Trophoblast cell (in vitro differentiated cells and primary cell): ENCODE data around the gene SLC6A19.

Experiments
- DNase-seq, 2 donors: peaks; one replicate each; pipeline ENCODE4 v3.0.0-alpha.2; 2016
- H2AFZ ChIP-seq: 2 replicates; pipeline ENCODE4 v1.6.1; 2013; ENCODE audit warnings: low read length, moderate library complexity, mild to moderate bottlenecking; ENCODE audit not compliant: insufficient read depth, poor library complexity
- H2AK5ac ChIP-seq: 2 replicates; pipeline ENCODE4 v1.6.1; 2013; ENCODE audit warnings: mild to moderate bottlenecking, low read length
- H2BK120ac ChIP-seq: 2 replicates; pipeline ENCODE4 v1.6.1; 2013; ENCODE audit warnings: low read length, mild to moderate bottlenecking, moderate library complexity; ENCODE audit not compliant: insufficient read depth, poor library complexity
- H2BK12ac ChIP-seq: 2 replicates; pipeline ENCODE4 v1.6.1; 2013; ENCODE audit warnings: mild to moderate bottlenecking, low read length, moderate library complexity
- H2BK5ac ChIP-seq: 2 replicates; pipeline ENCODE4 v1.6.1; 2013; ENCODE audit warnings: low read length, low read depth, moderate library complexity, mild to moderate bottlenecking; ENCODE audit not compliant: poor library complexity
- H3K14ac ChIP-seq: 2 replicates; pipeline ENCODE4 v1.6.1; 2013; ENCODE audit warnings: mild to moderate bottlenecking, low read length
- H3K18ac ChIP-seq: 2 replicates; pipeline ENCODE4 v1.6.1; 2013; ENCODE audit warnings: mild to moderate bottlenecking, low read length
- H3K23ac ChIP-seq: 2 replicates; pipeline ENCODE4 v1.6.1; 2013; ENCODE audit warnings: low read length
- H3K27ac ChIP-seq: 2 replicates; pipeline ENCODE4 v1.5.1; 2013; ENCODE audit warnings: low read depth, mild to moderate bottlenecking, inconsistent platforms, low read length, moderate library complexity
- H3K27me3 ChIP-seq: 2 replicates; pipeline ENCODE4 v1.6.1; 2013; ENCODE audit warnings: inconsistent platforms, mild to moderate bottlenecking, low read length, moderate library complexity; ENCODE audit not compliant: insufficient read depth
- H3K36me3 ChIP-seq, 2 experiments: 1 replicate in 1 of 2; 2 replicates in 1 of 2; pipeline ENCODE4 v1.6.1; 2013; ENCODE audit warnings: low read length in 2 of 2, mild to moderate bottlenecking in 2 of 2, moderate library complexity in 1 of 2; ENCODE audit not compliant: insufficient read depth in 2 of 2, control insufficient read depth in 1 of 2
- H3K4ac ChIP-seq: 2 replicates; pipeline ENCODE4 v1.6.1; 2013; ENCODE audit warnings: low read depth, mild to moderate bottlenecking, low read length, moderate library complexity
- H3K4me1 ChIP-seq, 2 experiments: 1 replicate in 1 of 2; 2 replicates in 1 of 2; pipeline ENCODE4 v1.6.1; 2013; ENCODE audit warnings: low read length in 2 of 2, mild to moderate bottlenecking in 2 of 2, moderate library complexity in 1 of 2; ENCODE audit not compliant: insufficient read depth in 2 of 2, control insufficient read depth in 1 of 2
- H3K4me2 ChIP-seq: 2 replicates; pipeline ENCODE4 v1.6.1; 2013; ENCODE audit warnings: inconsistent platforms, mild to moderate bottlenecking, low read length, moderate library complexity
- H3K4me3 ChIP-seq: 2 replicates; pipeline ENCODE4 v1.5.1; 2013; ENCODE audit warnings: mild to moderate bottlenecking, low read depth, low read length, inconsistent platforms
- H3K79me1 ChIP-seq: one replicate; pipeline ENCODE4 v1.6.1; 2013; ENCODE audit warnings: low read length
- H3K79me2 ChIP-seq: 2 replicates; pipeline ENCODE4 v1.6.1; 2013; ENCODE audit warnings: low read length, mild to moderate bottlenecking; ENCODE audit not compliant: control insufficient read depth, insufficient read depth, poor library complexity
- H3K9ac ChIP-seq: 2 replicates; pipeline ENCODE4 v1.6.1; 2013; ENCODE audit warnings: mild to moderate bottlenecking, low read length
- H3K9me3 ChIP-seq: 2 replicates; pipeline ENCODE4 v1.6.1; 2013; ENCODE audit warnings: low read depth, mild to moderate bottlenecking, control low read depth, inconsistent platforms, low read length; ENCODE audit not compliant: insufficient read depth
- H4K12ac ChIP-seq: 2 replicates; pipeline ENCODE4 v1.6.1; 2013; ENCODE audit warnings: low read depth, mild to moderate bottlenecking, low read length, moderate library complexity
- H4K8ac ChIP-seq: 2 replicates; pipeline ENCODE4 v1.6.1; 2013; ENCODE audit warnings: low read depth, mild to moderate bottlenecking, low read length, moderate library complexity
- H4K91ac ChIP-seq: one replicate; pipeline ENCODE4 v1.6.1; 2013; ENCODE audit warnings: low read depth, mild to moderate bottlenecking, low read length, moderate library complexity
- WGBS: extraction: QIAGEN DNeasy Blood & Tissue Kit; methylation state at CpG from one replicate; pipeline ENCODE4 v1.1.7; 2013; ENCODE audit warnings: missing lambda C conversion rate; ENCODE audit not compliant: insufficient read length, insufficient coverage; ENCODE audit errors: extremely low coverage; 5-methylcytosine and 5-hydroxymethylcytosine counted together

SLC6A19 gene

GRCh38 chr5:1199649-1200494, 1.5 kb upstream of the SLC6A19 start:
- H3K36me3 ChIP-seq, result no peaks in the 10 kb centered on the region
- no peaks in the 10 kb centered on the region for H3K27me3 ChIP-seq
- H3K4me1 ChIP-seq, result no peaks in the 10 kb centered on the region
- H3K18ac ChIP-seq, result no peak overlapping the region
- no peak overlapping the region for H3K27ac ChIP-seq
- no peak overlapping the region for H2BK5ac ChIP-seq
- DNase-seq, result no peak
- H4K8ac ChIP-seq, result no peak overlapping the region
- H4K12ac ChIP-seq, result no peak overlapping the region
- H3K79me1 ChIP-seq, result no peaks in the 10 kb centered on the region
- H3K79me2 ChIP-seq, result no peaks in the 10 kb centered on the region
- H3K9ac ChIP-seq, result no peak overlapping the region
- H2BK120ac ChIP-seq, result no peak overlapping the region
- H3K23ac ChIP-seq, result no peak overlapping the region
- H3K9me3 ChIP-seq, result peaks cover 5% of the 10 kb centered on the region
- H2AFZ ChIP-seq, result no peak overlapping the region
- H3K4me3 ChIP-seq, result no peak overlapping the region
- no peak overlapping the region for H2BK12ac ChIP-seq
- H2AK5ac ChIP-seq, result no peak overlapping the region
- no peak overlapping the region for H3K4me2 ChIP-seq
- no peak overlapping the region for H3K4ac ChIP-seq
- WGBS, result no CpG with 5 or more reads among the region's 26 CpGs
- H4K91ac ChIP-seq, result no peak overlapping the region
- H3K14ac ChIP-seq, result no peak overlapping the region

GRCh38 chr5:1200495-1201326, 684 bp upstream of the SLC6A19 start:
- Histone ChIP-seq H3K23ac (no peak overlapping the region), H2AK5ac (no peak overlapping the region), H3K9ac (no peak overlapping the region), H4K12ac (no peak overlapping the region), H3K4ac (no peak overlapping the region), H3K18ac (no peak overlapping the region), H3K4me1 (no peaks in the 10 kb centered on the region), H2BK12ac (no peak overlapping the region), H2AFZ (no peak overlapping the region), H3K79me1 (no peaks in the 10 kb centered on the region), H3K9me3 (peaks cover 2% of the 10 kb centered on the region), H2BK120ac (no peak overlapping the region), H3K4me3 (no peak overlapping the region), H3K36me3 (no peaks in the 10 kb centered on the region), H3K79me2 (no peaks in the 10 kb centered on the region), H3K27ac (no peak overlapping the region), H3K14ac (no peak overlapping the region), H4K8ac (no peak overlapping the region), H4K91ac (no peak overlapping the region), H3K27me3 (no peaks in the 10 kb centered on the region), H3K4me2 (no peak overlapping the region), H2BK5ac (no peak overlapping the region)
- no peak for DNase-seq
- no CpG with 5 or more reads among the region's 28 CpGs for WGBS

GRCh38 chr5:1202026-1202797, 817 bp downstream of the SLC6A19 start:
- no peak for DNase-seq
- no peak overlapping the region for H3K27ac ChIP-seq
- H3K27me3 ChIP-seq, result no peaks in the 10 kb centered on the region
- no peak overlapping the region for H2BK5ac ChIP-seq
- no peak overlapping the region for H3K18ac ChIP-seq
- H3K4ac ChIP-seq, result no peak overlapping the region
- H2AK5ac ChIP-seq, result no peak overlapping the region
- peaks cover 2% of the 10 kb centered on the region for H3K9me3 ChIP-seq
- no peak overlapping the region for H2AFZ ChIP-seq
- no peak overlapping the region for H2BK12ac ChIP-seq
- WGBS, result no CpG with 5 or more reads among the region's 26 CpGs
- H3K36me3 ChIP-seq, result no peaks in the 10 kb centered on the region
- H3K79me1 ChIP-seq, result no peaks in the 10 kb centered on the region
- H3K79me2 ChIP-seq, result no peaks in the 10 kb centered on the region
- H4K91ac ChIP-seq, result no peak overlapping the region
- no peak overlapping the region for H3K14ac ChIP-seq
- H3K9ac ChIP-seq, result no peak overlapping the region
- H2BK120ac ChIP-seq, result no peak overlapping the region
- H3K4me3 ChIP-seq, result no peak overlapping the region
- no peak overlapping the region for H4K8ac ChIP-seq
- H3K4me2 ChIP-seq, result no peak overlapping the region
- no peak overlapping the region for H4K12ac ChIP-seq
- H3K4me1 ChIP-seq, result no peaks in the 10 kb centered on the region
- no peak overlapping the region for H3K23ac ChIP-seq

GRCh38 chr5:1202798-1203185, 1.4 kb downstream of the SLC6A19 start:
- Histone ChIP-seq H2BK120ac (no peak overlapping the region), H3K4me1 (no peaks in the 10 kb centered on the region), H4K12ac (no peak overlapping the region), H3K4me2 (no peak overlapping the region), H2AK5ac (no peak overlapping the region), H3K9ac (no peak overlapping the region), H3K4ac (no peak overlapping the region), H4K91ac (no peak overlapping the region), H3K79me1 (no peaks in the 10 kb centered on the region), H3K9me3 (peaks cover 2% of the 10 kb centered on the region), H3K14ac (no peak overlapping the region), H2BK5ac (no peak overlapping the region), H3K23ac (no peak overlapping the region), H3K27ac (no peak overlapping the region), H2AFZ (no peak overlapping the region), H4K8ac (no peak overlapping the region), H3K36me3 (no peaks in the 10 kb centered on the region), H3K27me3 (no peaks in the 10 kb centered on the region), H3K4me3 (no peak overlapping the region), H3K18ac (no peak overlapping the region), H2BK12ac (no peak overlapping the region), H3K79me2 (no peaks in the 10 kb centered on the region)
- WGBS, result no CpG with 5 or more reads among the region's 7 CpGs
- DNase-seq, result no peak
